B cell (primary cell): ENCODE measurements around the gene DNAJC4. TPM values are rescaled to one million over a fixed set of nuclear protein-coding genes. Genes with fewer than 3 reads are reported as not detected.
A peak's percentile ranks its signal among the peaks of the same experiment; 100 is the strongest.

Experiments
- ATAC-seq: fragments of 200-7000 bp; cut with Tn5 transposase; one replicate; pipeline ENCODE4 v1.10.0; 2021; ENCODE audit warnings: low read depth, mild to moderate bottlenecking, moderate number of reproducible peaks, moderate library complexity
- CTCF ChIA-PET: fragments of 350-600 bp; sonication (Branson Sonifier 250); formaldehyde crosslinking; loops from one replicate; lab custom pipeline; 2021; ENCODE audit warnings: antibody characterized with exemption, inconsistent platforms; lab: Charles Lee
- POLR2A ChIA-PET: fragments of 350-600 bp; sonication (Branson Sonifier 250); formaldehyde crosslinking; loops from one replicate; lab custom pipeline; 2021; ENCODE audit warnings: antibody characterized with exemption; lab: Charles Lee
- DNase-seq: peaks from one replicate; pipeline ENCODE4 v3.0.0; 2013
- H2AFZ ChIP-seq: 2 replicates; pipeline ENCODE4 v1.6.1; 2012; ENCODE audit warnings: mild to moderate bottlenecking, low read depth, low read length; ENCODE audit not compliant: insufficient read depth, poor library complexity, severe bottlenecking
- H3K27ac ChIP-seq, 2 donors: 1 replicate in 1 of 2; 2 replicates in 1 of 2; pipeline ENCODE4 v1.5.1; 2012 to 2013; ENCODE audit warnings: low read length in 2 of 2, mild to moderate bottlenecking in 2 of 2, moderate library complexity in 1 of 2
- H3K27me3 ChIP-seq, 4 experiments: fragments of 200-600 bp in 1 of 4; sonication (generic) in 1 of 4; replicated peaks in 1 of 4; 1 replicate in 2 of 4; 2 replicates in 2 of 4; pipeline versions ENCODE4 v1.6.1 to v1.7.0; 2013 to 2016; ENCODE audit warnings: low read length in 3 of 4, mild to moderate bottlenecking in 2 of 4, mixed read lengths in 1 of 4, moderate library complexity in 1 of 4; ENCODE audit not compliant: insufficient read depth in 4 of 4, control insufficient read depth in 3 of 4; ENCODE audit errors: control extremely low read depth in 1 of 4
- H3K36me3 ChIP-seq, 2 experiments: replicated peaks in 1 of 2; 1 replicate in 1 of 2; 2 replicates in 1 of 2; pipeline versions ENCODE4 v1.6.1 to v1.7.1; 2013; ENCODE audit warnings: low read length in 1 of 2; ENCODE audit not compliant: insufficient read depth in 2 of 2, control insufficient read depth in 1 of 2; ENCODE audit errors: control extremely low read depth in 1 of 2, extremely low read depth in 1 of 2
- H3K4me1 ChIP-seq, 2 donors: fragments of 200-600 bp in 1 of 2; sonication (generic) in 1 of 2; 1 replicate in 1 of 2; 2 replicates in 1 of 2; pipeline versions ENCODE4 v1.5.1 to v1.6.1; 2013 to 2017; ENCODE audit warnings: low read length in 2 of 2; ENCODE audit not compliant: control insufficient read depth in 2 of 2, insufficient read depth in 2 of 2
- H3K4me2 ChIP-seq: replicated peaks from 2 replicates; pipeline ENCODE3; 2012; ENCODE audit warnings: mild to moderate bottlenecking, low read depth, low read length; ENCODE audit not compliant: poor library complexity, severe bottlenecking
- H3K4me3 ChIP-seq, 5 experiments: fragments of 200-600 bp in 1 of 5; sonication (generic) in 1 of 5; 1 replicate in 3 of 5; 2 replicates in 2 of 5; pipeline versions ENCODE4 v1.5.1 to v1.7.0; 2011 to 2016; ENCODE audit warnings: low read length in 4 of 5, mild to moderate bottlenecking in 4 of 5, low read depth in 2 of 5, control low read depth in 1 of 5, moderate library complexity in 1 of 5; ENCODE audit not compliant: insufficient read depth in 1 of 5; ENCODE audit errors: control extremely low read depth in 1 of 5, extremely low read depth in 1 of 5
- H3K79me2 ChIP-seq: fragments of 200-600 bp; sonication (generic); one replicate; pipeline ENCODE4 v1.6.0; 2016; ENCODE audit warnings: low read length; ENCODE audit not compliant: control insufficient read depth, insufficient read depth
- H3K9ac ChIP-seq: fragments of 200-600 bp; sonication (generic); 2 replicates; pipeline ENCODE4 v1.6.1; 2017; ENCODE audit warnings: mild to moderate bottlenecking, low read length, moderate library complexity
- H3K9me3 ChIP-seq, 3 donors: one replicate each; pipeline versions ENCODE4 v1.6.1 to v1.7.1; 2013; ENCODE audit warnings: low read length in 2 of 3; ENCODE audit not compliant: control insufficient read depth in 2 of 3, insufficient read depth in 1 of 3; ENCODE audit errors: control extremely low read depth in 1 of 3
- H4K20me1 ChIP-seq: 2 replicates; pipeline ENCODE4 v1.6.0; 2012; ENCODE audit warnings: mild to moderate bottlenecking, low read length; ENCODE audit not compliant: insufficient read depth, control insufficient read depth, poor library complexity, severe bottlenecking
- H3K27ac Mint-ChIP-seq: one replicate; pipeline ENCODE4 v1.8.0; 2021; ENCODE audit warnings: mixed read lengths
- H3K27me3 Mint-ChIP-seq: one replicate; pipeline ENCODE4 v1.8.0; 2021; ENCODE audit warnings: mixed read lengths
- H3K4me1 Mint-ChIP-seq: one replicate; pipeline ENCODE4 v1.8.0; 2021; ENCODE audit warnings: mixed read lengths
- H3K4me3 Mint-ChIP-seq: one replicate; pipeline ENCODE4 v1.8.0; 2021; ENCODE audit warnings: mixed read lengths
- H3K9me3 Mint-ChIP-seq: one replicate; pipeline ENCODE4 v1.8.0; 2022; ENCODE audit warnings: mixed read lengths; ENCODE audit not compliant: insufficient read depth
- CTCF ChIP-seq: fragments of 200-600 bp; IDR thresholded peaks from one replicate; pipeline ENCODE4 v1.8.0; 2022; ENCODE audit warnings: antibody characterized with exemption, mild to moderate bottlenecking
- EZH2 ChIP-seq: IDR thresholded peaks from 2 replicates; pipeline ENCODE4 v1.6.1; 2012; ENCODE audit warnings: borderline replicate concordance, low read depth, mild to moderate bottlenecking, moderate library complexity, low read length; ENCODE audit not compliant: insufficient read depth, poor library complexity, severe bottlenecking
- WGBS: methylation state at CpG from one replicate; pipeline ENCODE4 v1.1.5; 2013; ENCODE audit warnings: missing lambda C conversion rate; ENCODE audit not compliant: insufficient coverage; 5-methylcytosine and 5-hydroxymethylcytosine counted together
- intact Hi-C: fragments of 100-400 bp; cut with micrococcal nuclease; formaldehyde crosslinking; loops from one replicate; pipeline ENCODE4 v1.10.0; 2022
- polyA plus RNA-seq: library from polyadenylated mRNA; depleted of rRNA; stranded (reverse); fragments of >200 nt; gene quantifications from 2 replicates; pipeline ENCODE4 v1.2.3, GENCODE V29; 2012
- total RNA-seq, 2 donors: library from RNA; stranded (reverse); fragments of 120-200 nt in 1 of 2; gene quantifications; 1 replicate in 1 of 2; 2 replicates in 1 of 2; pipeline versions ENCODE4 v1.2.3 to v1.2.4, GENCODE V29; 2013 to 2022

DNAJC4 gene
- total and polyA plus RNA-seq, 2 donors (not counting 1 experiment from before 2014, with no cell fraction given), result 74.4 to 105 TPM

- Mint-ChIP-seq H3K9me3 (no peaks in the 10 kb centered on the region), H3K27ac (peak within 1 kb of the TSS; percentile 94), H3K4me1 (peaks cover 41% of the 10 kb centered on the region), H3K27me3 (no peaks in the 10 kb centered on the region), H3K4me3 (no peak within 1 kb of the TSS)
- TF ChIP-seq EZH2 (no peak), CTCF (peak; percentile 37)
- peak within 1 kb of the TSS; percentile 16 to 95 (median 83) for H3K4me3 ChIP-seq
- peak; percentile 85 for ATAC-seq
- H3K27ac ChIP-seq, result peak within 1 kb of the TSS; percentile 59 to 86
- intact Hi-C loops, result loop anchor here (1.0 to 2.0 kb wide), 11 partner anchors 19 to 348 kb away; partner anchors contain the start of genes CCDC88B, DNAJC4, ESRRA and FERMT3
- H3K4me2 ChIP-seq, result peak within 1 kb of the TSS; percentile 100
- peak; percentile 100 for DNase-seq
- H3K4me1 ChIP-seq, result peaks cover 13 to 24% of the 10 kb centered on the region in 2 donors
- H4K20me1 ChIP-seq, result peaks cover 7% of the 10 kb centered on the region
- ChIA-PET POLR2A (interaction anchor here (0.6 to 1.9 kb wide), 14 partner anchors 10 to 1305 kb away, joined by 3 to 10 read pairs (median 4); partner anchors contain the start of genes FERMT3, FKBP2, NAA40 and PRDX5), CTCF (interaction anchor here (0.6 to 6.1 kb wide), 12 partner anchors 9 to 263 kb away, joined by 3 to 53 read pairs (median 6); partner anchors contain the start of genes CATSPERZ, FERMT3, NUDT22 and PLCB3)
- H2AFZ ChIP-seq, result peak within 1 kb of the TSS; percentile 98
- no peaks in the 10 kb centered on the region for H3K9me3 ChIP-seq
- H3K79me2 ChIP-seq, result peaks cover 18% of the 10 kb centered on the region
- peak within 1 kb of the TSS; percentile 98 for H3K9ac ChIP-seq
- peaks cover 0 to 3% of the 10 kb centered on the region in 2 experiments for H3K36me3 ChIP-seq
- no peaks in the 10 kb centered on the region for H3K27me3 ChIP-seq
- WGBS, result under 1% methylated on average over 73 of the region's 74 CpGs
These were observed 44.5 kb upstream of the DNAJC4 start, which contains the start of gene STIP1 for GRCh38 chr11:64185693-64186491. STIP1 (plus strand) TSS chr11:64186171; CDS start chr11:64186262, 91 bp downstream.
